ENCODE results near the gene SNX8.

Gene SNX8

DNA sequence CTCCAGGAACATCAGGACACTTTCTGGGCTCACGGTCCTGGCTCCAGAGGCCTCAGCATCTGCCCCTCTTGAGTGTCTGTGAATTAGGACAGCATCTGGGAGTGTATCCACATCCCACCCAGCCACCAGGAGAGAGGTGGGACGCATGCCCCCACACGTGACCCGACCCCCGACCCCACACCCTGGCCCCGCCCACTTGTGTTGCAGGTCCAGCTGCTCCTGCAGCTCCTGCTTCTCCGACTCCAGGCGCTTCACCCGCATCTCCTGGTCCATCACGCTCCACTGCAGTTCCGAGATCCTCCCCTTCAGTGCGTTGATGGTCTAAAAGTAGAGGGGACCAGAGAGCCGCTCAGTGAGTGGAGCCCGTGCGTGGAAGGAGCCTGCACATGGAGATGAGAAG lies 95.1 kb downstream of the SNX8 start:
- no peak for DNase-seq

DNA sequence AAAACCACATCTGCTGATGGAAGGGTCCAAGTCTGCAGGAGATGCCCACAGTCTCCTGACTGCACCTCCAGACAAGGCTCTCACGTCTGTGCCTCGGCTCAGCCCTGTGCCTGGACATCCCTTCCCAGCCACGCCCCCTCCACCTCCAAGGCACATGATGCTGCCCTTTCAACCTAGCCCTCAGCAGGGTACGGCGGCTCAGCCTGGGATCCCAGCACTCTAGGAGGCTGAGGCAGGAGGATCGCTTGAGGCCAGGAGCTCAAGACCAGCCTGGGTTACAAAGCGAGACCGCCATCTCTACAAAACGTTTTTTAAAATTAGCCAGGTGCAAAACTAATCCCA lies 95.8 kb downstream of the SNX8 start:
- no peak for DNase-seq

DNA sequence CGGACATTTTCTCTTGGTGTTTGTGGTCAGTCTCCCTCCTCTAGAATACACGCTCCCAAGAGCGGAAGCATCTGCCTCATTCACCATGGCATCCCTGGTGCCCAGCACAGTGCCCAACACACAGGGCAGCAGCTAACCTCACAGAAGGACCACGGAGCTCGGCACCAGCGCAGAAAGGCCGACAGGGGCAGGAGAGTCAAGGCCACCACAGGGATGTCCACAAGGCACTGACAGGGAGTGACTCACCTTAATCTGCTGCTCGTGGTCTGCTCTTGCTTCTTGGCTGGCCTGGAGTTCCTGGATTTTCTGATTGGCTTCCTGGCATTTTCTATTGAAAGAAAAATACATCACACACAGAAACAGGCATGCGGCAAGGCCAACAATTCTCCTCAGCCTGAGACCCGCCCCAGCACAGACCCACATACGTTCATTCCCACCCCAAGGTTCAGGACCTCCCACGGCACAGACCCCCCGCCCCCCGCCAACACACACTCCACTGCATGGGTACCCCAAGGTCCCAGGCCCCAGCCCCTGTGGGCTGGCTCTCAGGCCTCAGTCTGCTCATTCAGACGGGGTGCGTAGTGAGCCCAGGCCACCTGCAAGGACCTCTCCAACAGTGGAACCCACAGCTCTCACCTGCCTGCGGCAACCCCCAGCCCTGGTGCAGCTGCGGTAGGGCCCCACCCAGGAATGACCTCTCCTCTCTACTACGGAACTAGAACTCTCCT lies 96.4 kb downstream of the SNX8 start:
- DNase-seq, result no peak

DNA sequence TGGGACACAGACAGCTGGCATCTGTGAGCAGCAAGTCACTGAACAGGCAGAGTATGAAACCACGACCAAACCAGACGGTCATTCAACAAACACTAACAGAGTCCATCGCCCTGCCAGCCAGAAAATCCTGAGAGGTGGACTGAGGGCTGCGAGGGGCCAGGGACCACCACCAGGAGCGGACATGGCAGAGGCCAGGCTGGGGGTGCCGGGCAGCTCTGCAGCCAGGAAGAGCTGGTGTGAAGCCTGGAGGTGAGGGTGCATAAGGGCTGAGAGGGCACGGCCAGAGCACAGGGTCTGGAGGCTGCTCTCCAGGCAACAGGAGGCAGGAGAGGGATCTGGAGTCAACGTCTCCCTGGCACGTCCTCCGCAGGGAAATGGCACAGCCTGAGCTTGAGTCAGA lies 97.0 kb downstream of the SNX8 start:
- no peak for DNase-seq

DNA sequence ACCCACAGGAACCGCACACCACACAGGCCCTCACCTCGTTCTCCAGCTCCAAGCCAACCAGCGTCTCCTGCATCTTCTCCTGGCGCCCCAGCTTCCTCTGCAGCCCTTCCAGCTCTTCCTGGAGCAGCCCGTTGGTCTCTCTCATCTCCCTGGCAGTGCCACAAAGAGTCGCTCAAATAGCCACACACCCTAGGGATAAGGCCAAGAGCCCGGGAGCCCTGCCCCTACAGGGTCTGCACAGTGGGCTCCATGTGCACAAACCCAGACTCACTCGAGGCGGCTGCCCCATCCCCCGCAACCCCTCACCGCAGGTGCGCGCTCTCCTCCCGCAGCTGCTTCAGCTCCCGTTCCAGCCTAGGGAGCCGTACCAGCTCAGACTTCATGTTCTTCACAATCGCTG lies 98.4 kb downstream of the SNX8 start:
- DNase-seq, result no peak

DNA sequence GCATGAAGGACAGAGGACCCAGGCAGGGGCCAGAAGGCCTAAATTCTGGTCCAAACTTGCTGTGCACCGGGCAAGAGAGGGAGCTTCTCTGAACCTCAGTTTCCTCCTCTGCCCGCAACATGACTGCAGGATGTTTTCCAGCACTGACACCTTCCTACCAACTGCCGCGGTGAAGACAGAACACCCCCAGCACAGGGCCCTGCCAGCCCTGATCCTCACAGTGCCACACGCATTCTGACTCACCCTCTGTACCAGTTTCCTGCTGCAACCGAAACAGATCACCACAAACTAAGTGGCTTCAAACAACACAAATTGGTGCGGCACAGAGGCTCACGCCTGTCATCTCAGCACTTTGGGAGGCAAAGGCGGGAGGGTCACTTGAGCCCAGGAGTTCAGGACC lies 99.6 kb downstream of the SNX8 start:
- DNase-seq, result peak; percentile 7

DNA sequence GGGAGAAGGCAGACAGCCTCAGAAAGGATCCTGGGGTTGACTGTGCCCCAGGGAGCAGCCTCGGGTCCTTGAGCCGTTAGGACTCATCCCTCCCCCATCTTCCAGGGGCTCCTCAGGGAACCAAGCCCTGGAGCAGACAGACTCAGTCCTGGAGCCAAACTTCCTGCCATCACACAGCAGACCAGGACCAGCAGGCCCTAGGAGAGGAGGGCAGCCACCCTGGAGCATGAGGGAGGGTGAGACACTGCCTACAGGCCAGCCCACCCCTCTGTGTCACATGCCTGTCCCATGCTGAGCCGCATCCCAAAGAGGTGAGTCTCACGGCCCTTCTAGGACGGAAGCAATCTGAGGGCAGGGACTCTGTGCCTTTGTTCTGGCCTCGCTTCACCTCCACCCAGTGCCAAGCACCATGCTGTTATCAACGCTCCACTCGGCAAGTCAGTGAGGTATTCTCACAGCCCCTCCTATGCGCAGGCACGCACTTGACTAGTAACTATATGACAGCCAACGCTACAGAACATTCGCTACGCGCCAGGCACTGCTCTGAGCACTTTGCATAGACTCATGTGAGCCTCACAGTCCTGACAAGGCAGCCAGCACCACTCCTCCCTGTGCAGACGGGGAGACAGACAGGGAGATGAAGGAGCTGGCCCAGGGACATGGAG lies 100.6 kb downstream of the SNX8 start:
- no peak for DNase-seq

DNA sequence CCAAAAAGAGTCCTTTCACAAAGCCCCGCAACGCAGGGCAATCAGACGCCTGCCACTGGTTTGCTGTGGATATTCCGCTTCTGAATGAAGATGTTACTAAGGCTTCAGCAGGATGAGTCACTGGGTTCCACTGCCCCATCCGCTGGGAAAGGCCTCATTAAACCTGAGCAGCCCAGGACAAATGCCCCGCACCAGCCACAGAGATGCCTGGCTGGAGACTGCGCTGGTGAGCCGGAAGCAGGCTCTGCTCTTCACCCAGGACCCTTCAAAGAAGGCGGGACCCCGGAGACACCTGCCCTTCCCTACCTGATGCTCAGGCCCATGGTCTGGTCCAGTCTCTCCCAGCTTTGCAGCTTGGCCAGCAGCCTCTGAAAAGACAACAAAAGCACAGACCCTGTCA lies 101.3 kb downstream of the SNX8 start:
- DNase-seq, result no peak

DNA sequence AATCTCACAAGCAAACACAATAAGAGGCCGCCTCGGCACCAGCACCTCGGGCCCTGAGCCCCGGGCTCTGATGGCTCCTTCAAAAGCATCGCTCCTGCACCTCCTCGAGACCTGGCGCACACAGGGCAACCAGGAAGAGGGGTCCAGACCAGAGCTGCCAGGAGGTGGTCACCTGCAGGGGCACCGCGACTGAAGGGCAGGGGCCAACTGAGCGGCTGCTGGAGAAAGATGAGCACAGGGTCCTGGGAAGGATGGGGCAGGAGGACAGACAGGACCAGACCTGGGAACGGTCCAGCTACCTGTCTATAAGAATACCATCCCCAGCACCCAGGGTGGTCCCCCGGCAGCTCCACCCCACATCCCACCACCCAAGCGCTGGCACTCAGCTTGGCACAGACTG lies 102.3 kb downstream of the SNX8 start:
- no peak for DNase-seq

DNA sequence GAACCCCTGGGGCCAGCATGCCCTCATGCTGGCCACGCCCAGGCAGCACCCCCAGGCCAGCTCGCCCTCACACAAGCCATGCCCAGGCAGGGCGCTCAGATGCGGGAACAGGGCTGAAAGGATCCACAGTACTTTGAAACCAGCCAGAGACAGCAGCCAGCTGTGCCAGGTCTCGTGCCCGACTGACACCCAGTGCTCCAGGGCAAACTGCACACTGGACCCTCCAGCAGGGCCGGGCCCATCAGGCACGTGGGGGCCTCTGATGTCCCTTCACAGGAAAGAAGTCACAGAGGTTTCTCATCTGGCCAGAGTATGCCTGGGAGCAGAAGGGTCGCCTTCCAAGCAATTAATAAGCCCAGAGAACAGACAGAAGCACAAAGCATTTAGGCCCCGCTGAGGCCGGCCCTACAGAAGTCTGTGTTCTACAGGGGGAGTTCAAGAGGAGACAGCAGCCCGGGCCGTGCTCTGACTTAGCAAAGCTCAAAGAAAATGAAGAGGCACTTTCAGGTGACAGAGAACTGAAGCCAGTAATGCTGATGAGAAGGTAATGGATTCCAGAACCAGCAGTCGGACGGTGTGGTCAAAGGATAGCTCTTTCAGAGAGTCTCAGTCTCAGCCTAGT lies 102.9 kb downstream of the SNX8 start:
- no peak for DNase-seq

DNA sequence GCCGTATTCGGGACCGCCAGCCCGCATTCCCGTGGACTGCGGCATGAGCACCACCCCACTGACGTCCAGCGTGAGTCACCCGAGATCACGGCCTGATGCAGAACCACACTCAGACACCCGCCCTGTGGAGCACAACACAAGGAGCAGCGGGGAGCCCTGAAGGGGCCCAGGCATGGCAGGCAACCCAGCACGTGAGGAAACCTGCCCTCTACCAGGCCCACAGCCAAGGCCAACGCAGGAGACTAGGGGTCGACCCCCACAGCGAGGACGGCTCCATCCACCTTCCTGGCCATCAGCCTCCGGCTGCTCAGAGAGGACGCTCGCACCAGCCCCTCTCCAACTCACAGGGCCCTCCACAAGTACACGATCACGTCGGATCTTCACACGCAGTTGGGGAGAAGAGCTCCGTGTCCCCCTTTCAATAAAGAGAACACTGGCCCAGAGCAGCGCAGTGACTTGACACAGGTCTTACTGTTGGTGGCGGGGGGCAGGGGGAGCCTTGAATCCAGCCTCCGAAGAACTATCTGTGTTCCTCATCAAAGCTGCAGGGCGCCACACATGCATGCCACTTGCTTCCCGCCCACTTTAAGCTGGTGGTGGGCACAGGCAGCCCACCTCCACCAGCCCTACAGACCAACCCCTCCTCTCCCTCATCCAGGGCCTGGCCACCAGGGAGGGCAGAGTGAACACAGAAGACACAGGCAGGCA lies 103.5 kb downstream of the SNX8 start:
- DNase-seq, result no peak

DNA sequence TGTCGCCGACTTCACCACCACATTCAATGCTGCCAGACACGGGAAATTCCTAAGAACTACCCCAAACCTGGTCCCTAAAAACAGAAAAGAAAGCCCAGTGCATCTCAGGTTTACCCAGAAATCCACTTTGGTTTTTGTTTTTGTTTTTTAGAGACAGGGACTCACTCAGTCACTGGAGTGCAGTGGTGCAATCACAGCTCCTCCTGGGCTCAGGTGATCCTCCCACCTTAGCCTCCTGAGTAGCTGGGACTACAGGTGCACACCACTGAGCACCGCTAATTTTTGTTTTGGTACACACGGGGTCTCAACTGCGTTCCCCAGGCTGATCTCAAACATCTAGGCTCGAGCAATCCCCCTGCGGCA lies 104.3 kb downstream of the SNX8 start:
- no peak for DNase-seq

DNA sequence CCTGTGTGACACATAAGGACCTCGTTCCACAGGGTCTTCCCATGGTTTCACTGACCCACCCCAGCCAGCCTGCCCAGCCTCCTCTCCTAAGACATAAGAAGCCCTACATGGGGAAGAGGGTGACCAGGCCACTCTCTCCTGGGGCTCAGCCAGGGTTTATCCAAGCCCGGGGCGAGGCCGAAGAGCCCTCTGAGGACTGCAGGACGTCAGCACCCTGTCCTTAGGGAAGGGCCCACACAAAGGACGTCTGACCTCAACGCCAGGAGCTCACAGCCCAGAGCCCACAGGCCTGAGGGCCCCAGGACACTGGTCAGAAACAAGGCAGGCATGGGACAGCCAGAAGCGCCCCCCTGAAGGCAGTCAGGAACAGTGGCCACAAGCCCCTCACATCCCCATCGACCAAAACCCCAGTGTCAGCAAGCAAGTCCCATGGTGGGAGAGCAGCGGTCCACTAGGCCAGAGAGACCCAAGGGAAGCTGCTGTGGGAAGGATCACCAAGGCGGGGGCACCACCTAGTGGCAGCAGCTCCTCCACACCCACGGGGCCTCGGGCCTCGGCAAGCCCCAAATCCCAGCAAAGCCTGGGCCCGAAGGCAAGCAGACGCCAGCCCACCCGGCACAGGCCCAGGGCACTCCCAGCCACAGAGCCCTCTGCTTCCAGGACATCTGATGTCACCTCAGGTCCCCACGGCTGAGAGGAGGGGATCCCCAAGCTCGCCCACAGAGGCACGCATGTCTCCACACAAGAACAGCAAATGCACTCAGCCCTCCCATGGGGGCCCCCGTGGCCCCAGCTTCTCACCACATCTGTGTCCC lies 104.9 kb downstream of the SNX8 start:
- DNase-seq, result peak; percentile 55

DNA sequence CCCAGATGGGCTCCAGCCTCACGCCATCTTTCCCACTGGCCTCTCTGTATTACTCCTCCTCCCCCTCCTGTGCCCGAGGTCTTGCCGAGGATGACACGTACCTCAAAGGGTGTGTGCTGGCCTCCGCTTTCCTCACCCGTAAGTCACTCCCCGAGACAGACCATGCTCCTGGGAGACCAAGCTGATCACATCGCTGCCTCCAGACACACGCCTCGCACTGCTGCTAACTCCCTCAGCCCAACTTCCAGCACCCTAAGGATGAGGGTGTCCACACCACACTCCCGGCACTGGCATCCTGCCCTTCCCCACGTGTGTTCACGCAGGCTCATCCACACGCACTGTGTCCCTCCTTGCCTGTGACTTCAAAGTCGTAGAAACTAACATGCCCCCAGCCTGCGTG lies 105.5 kb downstream of the SNX8 start:
- DNase-seq, result no peak

DNA sequence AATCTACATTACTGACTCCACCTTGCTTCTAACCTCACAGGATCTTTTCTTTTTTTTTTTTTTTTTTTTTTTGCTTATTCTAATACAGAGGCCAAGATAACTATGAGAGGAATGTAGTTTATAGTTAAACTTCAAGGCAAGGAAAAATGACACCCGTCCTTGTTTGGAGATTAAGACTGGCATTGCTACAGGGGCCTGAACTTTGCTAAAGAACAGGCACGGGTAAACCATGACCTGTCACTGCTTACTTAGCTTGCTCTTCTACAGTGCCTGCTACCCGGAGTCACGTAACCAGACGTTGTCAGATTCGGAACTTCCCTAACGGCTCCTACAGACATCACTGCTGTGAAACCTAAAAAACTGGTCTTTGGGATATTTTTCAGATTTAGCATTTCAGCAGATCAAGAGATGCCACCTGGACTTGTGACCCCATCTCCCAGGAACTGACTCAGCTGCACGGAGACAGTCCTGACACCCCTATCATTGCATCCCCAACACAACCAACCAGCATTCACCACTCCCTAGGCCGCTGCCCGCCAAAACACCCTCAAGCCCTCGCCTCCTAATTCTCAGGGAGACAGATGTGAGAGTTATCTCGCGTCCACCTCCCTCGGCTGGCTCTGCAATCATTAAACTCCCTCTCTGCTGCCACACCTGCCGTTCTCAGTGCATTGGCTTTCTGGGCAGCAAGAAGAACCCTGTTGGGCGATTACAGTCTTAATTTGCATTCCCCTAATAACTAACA lies 109.0 kb downstream of the SNX8 start:
- DNase-seq, result no peak

DNA sequence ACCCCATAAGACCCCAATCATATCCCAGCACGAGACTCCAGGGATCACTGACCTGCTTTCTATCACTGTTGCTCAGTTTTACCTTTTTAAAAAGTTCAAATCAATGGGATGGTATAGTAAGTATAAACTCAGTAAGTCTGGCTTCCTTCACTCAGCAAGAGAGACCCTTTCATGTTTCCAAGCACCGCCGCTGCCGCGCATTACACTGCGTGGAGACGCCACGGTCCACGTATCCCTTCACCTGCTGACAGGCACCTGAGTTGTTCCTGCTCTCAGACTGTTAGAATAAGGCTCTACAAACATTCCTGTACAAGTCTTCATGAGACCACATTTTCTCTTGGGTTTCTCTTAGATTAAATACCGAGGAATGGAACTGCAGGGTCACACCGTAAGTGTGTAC lies 109.8 kb downstream of the SNX8 start:
- DNase-seq, result no peak

DNA sequence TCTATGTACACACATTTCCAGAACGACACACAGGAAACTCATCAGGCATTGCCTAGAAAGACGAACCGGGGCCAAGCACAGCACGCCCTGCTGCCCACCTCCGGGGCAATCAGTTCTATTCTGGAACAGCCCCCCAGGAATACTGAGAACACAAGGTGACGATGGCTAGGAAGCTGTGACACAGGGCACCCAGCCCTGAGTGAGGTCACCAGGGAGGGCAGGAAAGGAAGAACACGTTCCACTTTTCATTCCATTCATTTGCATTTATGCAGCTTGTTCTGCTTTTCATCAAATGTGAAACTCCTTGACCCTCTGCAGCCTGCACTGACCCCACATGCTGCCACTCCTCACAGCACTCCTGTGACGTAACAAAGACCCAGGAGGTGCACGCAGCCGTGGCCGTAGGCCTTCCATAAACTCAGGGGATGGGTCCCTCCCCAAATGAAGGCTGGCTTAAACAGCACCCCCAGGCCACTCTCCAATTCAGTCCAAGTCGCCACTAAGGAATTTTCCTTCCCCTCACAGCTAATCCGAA lies 110.4 kb downstream of the SNX8 start:
- DNase-seq, result no peak

DNA sequence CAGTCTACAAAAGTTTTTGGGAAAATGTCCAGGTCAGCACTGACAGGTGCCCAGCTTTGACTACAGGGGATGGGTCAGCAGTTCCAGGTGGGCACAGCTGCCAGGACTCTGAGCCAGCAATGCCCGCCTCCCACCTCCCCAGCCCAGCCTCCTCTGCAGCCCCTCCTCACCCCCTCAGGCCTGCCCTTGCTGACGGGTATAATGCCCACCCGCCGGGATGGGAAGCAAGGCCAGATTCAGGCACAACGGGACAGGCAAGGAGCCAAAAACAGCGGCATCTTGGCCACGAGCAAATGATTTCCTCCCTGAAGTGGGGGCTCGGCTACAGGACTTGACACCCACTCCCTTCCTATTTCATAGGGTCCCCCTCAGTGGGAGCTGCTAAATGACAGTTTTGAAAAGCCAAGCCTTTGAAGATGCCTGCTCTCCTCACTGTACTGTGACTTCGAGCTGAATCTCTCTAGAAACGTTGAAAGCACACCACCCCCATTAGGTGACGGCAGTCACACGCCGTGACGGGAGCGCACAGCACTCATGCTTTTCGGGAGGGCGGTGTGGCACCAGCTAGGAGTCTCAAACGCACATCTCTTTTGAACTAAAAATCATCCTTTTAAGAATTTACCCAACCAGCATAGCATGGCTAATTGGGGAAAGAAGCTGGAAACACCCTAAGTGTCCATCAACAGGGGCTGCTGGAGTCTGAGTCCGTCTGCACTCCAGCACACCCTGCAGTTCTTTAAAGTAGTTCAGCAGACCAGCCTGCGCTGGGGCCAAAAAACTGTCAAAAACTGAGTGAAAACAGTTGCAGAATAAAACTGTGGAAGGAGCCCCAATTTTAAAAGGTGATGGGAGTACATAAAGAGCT lies 111.1 kb downstream of the SNX8 start:
- no peak for DNase-seq

DNA sequence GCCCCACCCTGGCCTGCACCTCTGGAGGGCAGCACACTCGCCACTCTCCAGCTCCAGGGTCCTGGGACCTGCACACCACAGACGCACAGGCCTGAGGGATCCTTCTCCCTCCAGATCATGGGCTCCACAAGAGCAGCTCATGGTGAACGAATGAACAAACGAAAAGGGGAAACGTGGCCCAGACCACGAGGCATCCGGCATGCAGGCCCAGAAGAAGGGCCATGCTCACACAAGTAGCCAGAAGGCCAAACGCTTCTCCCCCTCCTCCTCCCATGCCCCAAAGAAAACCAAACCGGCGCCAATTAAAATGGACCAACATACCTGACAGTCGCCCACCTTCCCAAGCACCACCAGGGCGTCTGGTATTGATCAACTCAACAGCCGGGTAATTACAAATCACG lies 111.9 kb downstream of the SNX8 start:
- no peak for DNase-seq

Measured in CD4-positive, alpha-beta T cell treated with Interleukin-12 subunit alpha and Interleukin-12 subunit beta, for 1 hour (primary cell).